Activated naive CD8-positive, alpha-beta T cell treated with anti-CD3 and anti-CD28 coated beads for 36 hours (primary cell): ENCODE results near the gene PBOV1. TPM values are rescaled to one million over a fixed set of nuclear protein-coding genes. Genes with fewer than 3 reads are reported as not detected.
"Not testable (repeated sequence)": the region's sequence is repeated elsewhere in the genome, so short reads cannot be mapped to it uniquely, and the experiment has no call there.

ENCODE experiments used
- DNase-seq: peaks from one replicate; pipeline ENCODE4 v3.0.0; 2021
- H3K27ac Mint-ChIP-seq: one replicate; pipeline ENCODE4 v1.8.0; 2022; ENCODE audit warnings: mild to moderate bottlenecking, moderate library complexity, mixed read lengths
- H3K27me3 Mint-ChIP-seq: one replicate; pipeline ENCODE4 v1.8.0; 2022; ENCODE audit warnings: mild to moderate bottlenecking, mixed read lengths
- H3K36me3 Mint-ChIP-seq: one replicate; pipeline ENCODE4 v1.8.0; 2021; ENCODE audit warnings: mild to moderate bottlenecking, mixed read lengths
- H3K4me1 Mint-ChIP-seq: one replicate; pipeline ENCODE4 v1.8.0; 2021; ENCODE audit warnings: mixed read lengths
- H3K4me3 Mint-ChIP-seq: one replicate; pipeline ENCODE4 v1.8.0; 2022; ENCODE audit warnings: mild to moderate bottlenecking, moderate library complexity, mixed read lengths
- H3K9me3 Mint-ChIP-seq: one replicate; pipeline ENCODE4 v1.8.0; 2022; ENCODE audit warnings: mixed read lengths
- total RNA-seq, 2 experiments: library from RNA; stranded (reverse); gene quantifications; one replicate each; pipeline ENCODE4 v1.2.3, GENCODE V29; 2021

The PBOV1 gene
- total RNA-seq, 2 experiments from 2014 or later, result not detected

DNA sequence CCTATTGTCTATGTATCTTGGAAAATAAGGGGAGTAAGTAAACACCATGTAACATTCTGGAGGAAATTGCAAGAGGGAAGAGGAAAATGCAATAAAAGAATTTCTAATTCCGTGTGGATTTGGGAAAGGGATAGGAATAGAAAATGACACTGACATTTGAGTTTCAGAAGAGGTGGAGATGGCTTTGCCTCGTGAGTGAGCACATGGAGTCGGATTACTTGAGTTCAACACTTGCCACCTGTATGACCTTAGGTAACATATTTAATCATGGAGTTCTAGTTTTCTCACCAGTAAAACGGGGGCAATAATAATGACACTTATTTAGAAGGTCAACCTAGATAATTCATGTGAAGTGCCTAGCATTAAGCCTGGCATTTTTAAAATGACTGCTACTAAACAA, 10.8 kb upstream of the PBOV1 start:
- no peak overlapping the region for H3K27ac Mint-ChIP-seq
- H3K4me1 Mint-ChIP-seq, result no peaks in the 10 kb centered on the region
- H3K4me3 Mint-ChIP-seq, result no peak overlapping the region
- H3K36me3 Mint-ChIP-seq, result no peaks in the 10 kb centered on the region
- H3K9me3 Mint-ChIP-seq, result no peaks in the 10 kb centered on the region
- DNase-seq, result no peak
- peaks cover 6% of the 10 kb centered on the region for H3K27me3 Mint-ChIP-seq

DNA sequence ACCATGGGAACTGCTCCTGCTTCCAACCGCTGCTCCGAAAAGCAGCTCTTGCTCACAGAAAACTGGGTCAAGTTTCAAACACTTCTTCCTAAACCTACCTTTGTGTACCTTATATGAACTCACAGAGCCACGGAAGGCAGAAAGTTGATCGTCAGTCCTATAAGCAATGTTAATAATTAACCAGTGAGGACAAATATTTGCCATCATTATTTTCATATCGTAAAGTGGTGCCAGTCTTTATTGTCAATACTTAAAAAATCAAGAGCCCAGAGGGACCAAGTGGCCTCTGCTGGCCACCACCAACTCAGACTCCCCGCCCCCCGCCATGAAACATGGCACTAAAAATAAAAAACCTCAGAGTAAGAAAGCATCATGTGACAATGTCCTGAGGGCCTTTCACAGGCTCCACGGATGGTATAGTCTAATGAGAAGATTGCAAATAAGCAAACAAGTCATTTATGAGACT, 9.1 kb upstream of the PBOV1 start:
- no peak overlapping the region for H3K4me3 Mint-ChIP-seq
- no peak for DNase-seq
- no peaks in the 10 kb centered on the region for H3K36me3 Mint-ChIP-seq
- H3K27ac Mint-ChIP-seq, result no peak overlapping the region
- H3K9me3 Mint-ChIP-seq, result no peaks in the 10 kb centered on the region
- peaks cover 4% of the 10 kb centered on the region for H3K27me3 Mint-ChIP-seq
- H3K4me1 Mint-ChIP-seq, result no peaks in the 10 kb centered on the region

DNA sequence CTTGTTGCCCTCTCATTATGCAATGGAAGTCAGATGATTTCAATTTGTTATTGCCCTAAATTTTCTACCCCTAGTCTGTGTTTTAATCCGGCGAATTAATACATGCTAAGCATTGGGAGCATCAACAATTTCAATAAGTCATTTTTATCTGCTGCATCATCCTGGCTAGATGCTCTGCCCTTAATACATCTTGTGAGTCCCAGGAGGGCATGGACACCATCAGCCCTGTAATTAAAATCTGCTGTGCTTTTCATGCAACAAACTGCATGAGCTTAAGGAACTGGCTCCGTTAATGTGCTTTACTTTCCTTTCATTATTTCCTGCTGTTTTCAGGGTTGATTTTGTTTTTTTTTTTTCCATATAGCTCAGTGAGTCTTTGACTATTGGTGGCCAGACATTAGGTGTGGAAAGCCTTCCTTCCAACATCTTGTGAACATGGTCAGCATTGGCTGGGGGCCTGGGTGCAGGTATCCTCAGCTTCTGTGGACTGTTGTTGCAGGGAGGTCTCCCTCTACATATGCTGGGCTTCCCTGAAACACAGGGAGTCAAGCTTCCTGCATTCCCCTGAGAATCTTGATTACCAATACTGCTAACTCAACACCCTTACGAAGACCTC, 8.5 kb upstream of the PBOV1 start:
- H3K4me1 Mint-ChIP-seq, result no peaks in the 10 kb centered on the region
- no peaks in the 10 kb centered on the region for H3K9me3 Mint-ChIP-seq
- peaks cover 4% of the 10 kb centered on the region for H3K27me3 Mint-ChIP-seq

DNA sequence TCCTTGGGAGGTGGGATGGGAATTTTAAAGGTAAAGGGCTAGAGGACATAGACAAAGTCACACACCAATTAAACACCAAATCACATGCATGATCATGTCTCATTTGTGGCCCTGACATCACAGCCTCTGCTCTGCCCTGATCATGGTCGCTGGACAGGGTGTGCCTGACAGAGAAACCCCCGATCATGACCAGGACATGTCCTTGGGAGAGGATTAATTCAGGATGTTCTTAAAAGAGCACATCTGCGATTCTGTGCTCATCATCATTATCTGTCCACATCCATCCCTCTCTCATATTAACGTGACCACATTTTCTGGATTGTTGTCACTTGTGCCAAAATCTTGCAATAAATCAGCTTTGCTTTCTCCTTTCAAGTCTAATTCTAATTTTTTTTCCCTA, 7.7 kb upstream of the PBOV1 start:
- DNase-seq, result no peak
- H3K4me3 Mint-ChIP-seq, result no peak overlapping the region
- H3K27ac Mint-ChIP-seq, result no peak overlapping the region
- peaks cover 4% of the 10 kb centered on the region for H3K27me3 Mint-ChIP-seq
- no peaks in the 10 kb centered on the region for H3K9me3 Mint-ChIP-seq
- H3K36me3 Mint-ChIP-seq, result no peaks in the 10 kb centered on the region
- H3K4me1 Mint-ChIP-seq, result no peaks in the 10 kb centered on the region

More for the DNA sequence above, 8.5 kb upstream of the PBOV1 start:
- DNase-seq, result no peak
- no peak overlapping the region for H3K27ac Mint-ChIP-seq
- H3K4me3 Mint-ChIP-seq, result no peak overlapping the region
- H3K36me3 Mint-ChIP-seq, result no peaks in the 10 kb centered on the region

DNA sequence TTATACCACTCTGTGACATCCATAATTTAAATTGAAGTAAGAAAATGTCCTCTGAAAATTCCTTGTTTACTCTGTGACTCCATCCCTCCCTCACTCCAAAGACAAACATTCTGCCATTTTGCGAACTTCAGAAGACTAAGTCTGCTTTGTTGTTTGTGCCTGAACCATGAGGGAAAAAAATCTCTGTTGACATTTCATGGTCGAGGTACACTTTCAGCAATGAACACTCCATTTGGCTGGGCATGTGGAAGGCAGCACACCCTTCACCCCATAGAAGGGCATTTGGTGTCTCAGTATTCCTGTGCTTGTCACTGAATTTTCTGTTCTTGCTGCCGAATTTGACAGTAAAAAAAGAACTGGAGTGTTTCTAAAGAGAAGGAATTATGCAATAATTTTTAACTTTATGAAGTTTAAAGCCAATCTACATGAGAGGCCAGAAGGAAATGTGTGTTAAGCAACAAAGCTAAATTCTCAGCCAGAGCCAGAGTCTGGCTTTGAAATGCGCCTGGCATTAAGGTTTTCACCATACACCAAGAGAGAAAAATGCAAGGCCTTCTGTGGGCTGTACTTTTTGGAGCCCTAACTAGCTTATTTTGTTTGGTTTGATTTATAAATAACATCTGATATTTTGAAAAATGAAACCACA, 4.7 kb upstream of the PBOV1 start:
- Mint-ChIP-seq H3K27ac (no peak overlapping the region), H3K4me1 (no peaks in the 10 kb centered on the region), H3K36me3 (no peaks in the 10 kb centered on the region), H3K27me3 (peaks cover 8% of the 10 kb centered on the region), H3K4me3 (no peak overlapping the region), H3K9me3 (no peaks in the 10 kb centered on the region)
- no peak for DNase-seq

DNA sequence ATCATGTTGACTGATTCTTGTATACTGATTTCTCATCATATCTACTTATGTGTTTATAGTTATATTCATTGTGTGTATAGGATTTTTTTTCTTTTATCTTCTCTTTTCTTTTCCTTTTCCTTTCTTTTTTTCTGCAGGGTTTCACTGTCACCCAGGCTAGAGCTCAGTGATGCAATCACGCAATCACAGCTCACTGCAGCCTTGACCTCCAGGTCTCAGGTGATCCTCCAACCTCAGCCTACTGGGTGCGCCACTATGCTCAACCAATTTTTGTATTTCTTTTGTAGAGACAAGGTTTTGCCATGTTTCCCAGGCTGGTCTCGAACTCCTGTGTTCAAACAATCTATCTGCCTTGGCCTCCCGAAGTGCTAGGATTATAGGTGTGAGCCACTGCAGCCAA, 1.6 kb upstream of the PBOV1 start:
- no peak for DNase-seq
- no peaks in the 10 kb centered on the region for H3K4me1 Mint-ChIP-seq
- H3K9me3 Mint-ChIP-seq, result no peaks in the 10 kb centered on the region
- H3K27me3 Mint-ChIP-seq, result peaks cover 20% of the 10 kb centered on the region
- H3K36me3 Mint-ChIP-seq, result no peaks in the 10 kb centered on the region
- no peak overlapping the region for H3K27ac Mint-ChIP-seq
- no peak overlapping the region for H3K4me3 Mint-ChIP-seq

DNA sequence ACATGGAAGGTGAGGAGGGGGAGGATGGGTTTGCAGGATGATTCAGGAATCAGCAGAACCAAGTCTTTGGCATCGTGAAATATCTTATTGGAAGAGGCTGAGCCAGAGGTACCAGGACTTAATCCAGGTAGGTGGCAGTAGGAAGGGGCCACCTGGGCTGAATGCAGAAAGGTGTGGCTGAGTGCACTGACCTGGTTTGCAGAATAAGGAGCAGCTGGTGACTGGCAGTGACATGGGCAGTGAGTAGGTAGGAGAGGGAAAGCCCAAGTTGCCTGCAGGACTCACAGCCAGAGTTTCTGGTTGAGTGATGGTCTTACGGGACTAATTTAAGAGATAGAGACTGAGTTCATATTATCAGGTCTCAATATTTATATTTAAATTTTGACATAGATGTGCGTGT, 1.1 kb upstream of the PBOV1 start:
- no peak for DNase-seq
- H3K36me3 Mint-ChIP-seq, result no peaks in the 10 kb centered on the region
- peaks cover 22% of the 10 kb centered on the region for H3K27me3 Mint-ChIP-seq
- no peak overlapping the region for H3K27ac Mint-ChIP-seq
- H3K4me3 Mint-ChIP-seq, result no peak overlapping the region
- no peaks in the 10 kb centered on the region for H3K4me1 Mint-ChIP-seq
- no peaks in the 10 kb centered on the region for H3K9me3 Mint-ChIP-seq

DNA sequence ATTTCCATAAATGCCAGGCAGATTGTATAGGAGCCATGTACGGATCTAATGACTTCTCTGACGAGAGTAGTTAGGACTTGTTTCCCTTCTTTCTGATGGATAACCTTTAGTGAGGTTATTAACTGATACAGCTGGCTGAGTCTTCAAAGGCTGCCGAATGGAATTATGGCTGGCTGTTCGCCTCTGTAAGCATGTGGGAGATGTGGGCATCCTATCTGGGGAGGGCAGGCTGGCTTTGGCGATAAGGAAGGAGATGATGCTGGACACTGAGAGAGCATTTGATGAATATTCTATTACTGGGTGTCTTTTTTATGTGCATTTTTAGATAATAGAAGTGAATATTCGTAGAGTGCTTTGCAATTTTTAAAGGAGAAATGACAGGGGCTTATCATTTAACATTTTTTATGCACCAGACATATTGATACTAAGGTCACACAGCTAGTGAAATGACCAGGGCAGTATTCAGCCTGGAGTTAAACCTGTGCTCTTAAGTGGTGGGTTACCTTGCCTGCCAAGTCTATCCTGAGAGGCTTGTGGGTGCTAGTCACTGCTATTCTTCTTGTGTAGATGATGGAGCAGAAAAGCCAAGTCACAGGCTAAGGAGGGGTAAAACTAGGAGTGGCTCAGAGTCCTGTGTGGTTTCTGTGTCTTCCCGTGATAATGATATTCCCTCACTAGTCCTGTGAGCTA, 3.1 kb downstream of the PBOV1 start:
- H3K27me3 Mint-ChIP-seq, result peaks cover 25% of the 10 kb centered on the region
- H3K4me1 Mint-ChIP-seq, result no peaks in the 10 kb centered on the region
- no peaks in the 10 kb centered on the region for H3K36me3 Mint-ChIP-seq
- no peak overlapping the region for H3K27ac Mint-ChIP-seq
- no peak overlapping the region for H3K4me3 Mint-ChIP-seq
- no peak for DNase-seq
- no peaks in the 10 kb centered on the region for H3K9me3 Mint-ChIP-seq

DNA sequence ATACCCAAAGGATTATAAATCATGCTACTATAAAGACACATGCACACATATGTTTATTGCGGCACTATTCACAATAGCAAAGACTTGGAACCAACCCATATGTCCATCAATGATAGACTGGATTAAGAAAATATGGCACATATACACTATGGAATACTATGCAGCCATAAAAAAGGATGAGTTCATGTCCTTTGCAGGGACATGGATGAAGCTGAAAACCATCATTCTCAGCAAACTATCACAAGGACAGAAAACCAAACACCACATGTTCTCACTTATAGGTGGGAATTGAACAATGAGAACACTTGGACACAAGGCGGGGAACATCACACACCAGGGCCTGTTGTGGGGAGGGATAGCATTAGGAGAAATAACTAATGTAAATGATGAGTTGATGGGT, 5.8 kb downstream of the PBOV1 start:
- not testable (repeated sequence) for H3K36me3 Mint-ChIP-seq, H3K9me3 Mint-ChIP-seq, H3K4me3 Mint-ChIP-seq, H3K27ac Mint-ChIP-seq, H3K4me1 Mint-ChIP-seq, DNase-seq
- peaks cover 28% of the 10 kb centered on the region for H3K27me3 Mint-ChIP-seq

DNA sequence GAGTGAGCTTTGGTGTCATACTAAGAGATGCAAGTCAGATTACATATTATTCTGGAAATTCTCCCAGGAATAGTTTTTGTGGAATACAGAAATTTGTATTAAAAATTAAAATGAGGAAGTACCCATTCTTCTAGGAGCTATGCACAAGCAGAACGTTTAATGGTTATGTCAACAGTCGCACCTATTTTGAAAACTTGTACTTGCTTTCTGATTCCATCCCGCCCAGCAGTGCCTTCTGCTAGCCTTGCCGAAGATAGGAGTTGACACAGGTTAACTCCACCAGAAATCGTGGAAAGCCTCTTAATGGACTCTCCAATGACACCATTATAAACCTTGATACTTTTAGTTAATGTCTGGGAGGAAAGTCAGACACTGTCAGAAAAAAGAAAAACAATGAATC, 6.7 kb downstream of the PBOV1 start:
- H3K27ac Mint-ChIP-seq, result no peak overlapping the region
- no peaks in the 10 kb centered on the region for H3K36me3 Mint-ChIP-seq
- peaks cover 24% of the 10 kb centered on the region for H3K27me3 Mint-ChIP-seq
- DNase-seq, result no peak
- H3K9me3 Mint-ChIP-seq, result no peaks in the 10 kb centered on the region
- no peaks in the 10 kb centered on the region for H3K4me1 Mint-ChIP-seq
- H3K4me3 Mint-ChIP-seq, result no peak overlapping the region

DNA sequence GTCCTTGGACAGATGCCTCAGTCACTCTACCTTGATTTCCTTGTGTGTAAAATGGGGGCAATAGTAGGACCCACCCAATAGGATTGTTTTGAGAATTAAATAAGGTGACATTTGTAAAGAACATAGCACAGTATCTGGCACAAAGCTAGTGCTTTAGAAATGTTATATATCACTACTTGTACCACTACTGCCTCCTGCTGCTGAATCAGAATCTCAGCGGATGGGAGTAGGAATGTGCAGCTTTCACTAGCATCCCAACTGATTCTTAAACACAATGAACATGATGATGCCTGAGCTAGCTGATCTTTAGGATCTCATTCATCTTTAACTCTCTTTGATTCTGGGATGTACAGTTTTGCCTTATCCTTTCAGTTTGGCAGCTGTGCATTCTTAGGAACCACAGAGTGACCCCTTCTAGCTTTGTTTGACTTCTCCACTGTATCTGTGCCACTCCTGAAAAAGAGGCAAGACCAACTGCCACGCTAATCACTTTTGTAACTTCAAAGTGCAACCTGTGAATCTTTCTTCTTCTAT, 7.2 kb downstream of the PBOV1 start:
- DNase-seq, result no peak
- Mint-ChIP-seq H3K27ac (no peak overlapping the region), H3K27me3 (peaks cover 19% of the 10 kb centered on the region), H3K9me3 (no peaks in the 10 kb centered on the region), H3K4me1 (no peaks in the 10 kb centered on the region), H3K36me3 (no peaks in the 10 kb centered on the region), H3K4me3 (no peak overlapping the region)

DNA sequence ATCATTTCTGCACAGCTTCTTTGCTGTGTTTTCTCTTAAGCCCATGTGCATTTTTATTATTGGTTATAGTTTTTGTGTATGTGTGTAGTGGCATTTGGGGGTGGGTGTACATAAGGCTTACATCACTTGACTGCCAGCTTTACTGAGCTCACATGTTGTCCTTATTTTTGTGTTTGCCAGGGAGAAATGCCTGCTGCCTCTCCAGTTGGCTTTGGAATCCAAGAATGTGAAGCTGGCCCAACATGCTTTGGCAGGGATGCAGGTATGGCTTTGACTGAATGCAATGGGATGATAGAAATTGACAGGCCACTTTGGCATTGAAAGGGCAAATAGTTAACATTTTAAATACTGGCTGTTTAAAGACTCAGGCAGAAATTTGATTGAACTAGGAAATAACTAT, 11.4 kb downstream of the PBOV1 start:
- H3K36me3 Mint-ChIP-seq, result no peaks in the 10 kb centered on the region
- peaks cover 18% of the 10 kb centered on the region for H3K27me3 Mint-ChIP-seq
- no peaks in the 10 kb centered on the region for H3K4me1 Mint-ChIP-seq
- H3K9me3 Mint-ChIP-seq, result no peaks in the 10 kb centered on the region
- H3K27ac Mint-ChIP-seq, result no peak overlapping the region
- DNase-seq, result no peak
- no peak overlapping the region for H3K4me3 Mint-ChIP-seq

DNA sequence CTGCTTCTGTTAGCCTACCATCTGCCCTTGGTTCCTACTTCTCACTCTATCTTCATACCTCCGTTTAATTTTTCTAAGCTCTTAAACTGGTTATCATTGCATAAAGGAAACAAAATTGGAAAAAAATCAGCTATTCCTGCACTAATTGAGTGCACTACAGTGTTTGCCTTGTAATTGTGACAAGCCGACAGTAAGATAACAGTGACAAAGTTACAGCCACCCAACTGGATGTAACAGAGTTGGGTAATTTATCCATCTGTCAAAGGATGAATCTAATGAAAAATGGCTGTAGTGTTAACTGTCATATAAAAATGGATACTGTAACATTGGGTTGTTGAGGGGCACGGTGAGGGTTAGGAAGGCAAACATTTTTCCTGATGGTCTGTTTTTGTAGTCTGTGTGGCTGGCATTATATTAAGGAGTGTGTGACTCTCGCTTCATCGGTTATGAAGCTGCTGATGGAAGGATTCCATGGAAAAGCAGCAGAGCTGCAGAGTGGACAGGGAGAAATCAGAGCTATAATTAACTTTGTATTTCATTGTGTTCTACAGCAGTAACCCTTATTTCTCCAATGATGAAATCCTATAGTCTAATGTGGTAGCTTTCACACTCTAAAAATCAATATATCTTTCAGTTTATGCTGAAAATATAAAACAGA, 12.7 kb downstream of the PBOV1 start:
- no peaks in the 10 kb centered on the region for H3K36me3 Mint-ChIP-seq
- H3K27me3 Mint-ChIP-seq, result peaks cover 18% of the 10 kb centered on the region

DNA sequence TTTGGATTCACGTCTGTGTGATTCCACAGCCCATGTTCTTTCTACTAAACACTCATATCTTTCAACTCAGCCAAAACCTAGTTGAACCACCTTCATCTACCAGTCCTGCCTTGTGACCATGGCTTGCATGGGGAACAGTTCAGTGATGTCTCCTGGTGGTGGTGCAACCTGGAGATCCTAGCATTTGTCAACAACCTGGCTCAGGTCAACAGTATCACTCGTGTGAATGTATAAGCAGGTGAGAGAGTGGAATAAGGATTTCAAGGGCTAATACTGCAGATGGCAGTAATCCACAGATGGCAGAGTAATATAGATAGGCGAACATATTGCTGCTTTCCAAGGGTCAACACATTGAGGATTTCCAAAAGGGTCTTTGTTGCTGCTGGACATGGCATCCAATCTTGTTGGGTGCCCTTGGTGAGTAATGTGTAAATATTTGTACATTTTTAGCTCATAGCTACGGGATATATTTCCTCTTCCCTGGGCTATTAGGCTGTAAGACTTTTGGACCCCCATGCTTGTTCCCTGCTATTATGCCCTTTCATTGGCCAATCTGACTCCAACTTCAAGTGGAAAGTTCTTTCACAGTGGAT, 13.4 kb downstream of the PBOV1 start:
- Mint-ChIP-seq H3K36me3 (no peaks in the 10 kb centered on the region), H3K4me3 (no peak overlapping the region), H3K27me3 (peaks cover 20% of the 10 kb centered on the region), H3K27ac (no peak overlapping the region), H3K4me1 (no peaks in the 10 kb centered on the region), H3K9me3 (no peaks in the 10 kb centered on the region)
- DNase-seq, result no peak

More for the DNA sequence above, 12.7 kb downstream of the PBOV1 start:
- no peak overlapping the region for H3K4me3 Mint-ChIP-seq
- no peak overlapping the region for H3K27ac Mint-ChIP-seq
- H3K4me1 Mint-ChIP-seq, result no peaks in the 10 kb centered on the region
- H3K9me3 Mint-ChIP-seq, result no peaks in the 10 kb centered on the region
- DNase-seq, result no peak

DNA sequence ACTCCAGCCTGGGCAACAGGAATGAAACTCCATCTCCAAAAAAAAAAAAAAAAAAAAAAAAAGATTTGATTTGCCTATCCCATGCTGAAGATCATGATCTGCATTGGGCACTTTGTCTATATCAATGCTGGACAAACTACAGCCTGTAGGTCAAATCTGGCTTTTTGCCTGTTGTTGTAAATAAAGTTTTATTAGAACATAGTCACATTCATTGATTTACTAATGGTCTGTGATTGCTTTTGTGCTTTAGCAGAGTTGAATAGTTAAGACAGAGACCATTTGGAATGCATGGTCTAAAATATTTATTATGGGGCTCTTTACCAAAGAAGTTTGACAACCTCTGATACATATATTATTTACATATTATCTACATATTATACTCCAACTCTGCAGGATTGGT, 14.0 kb downstream of the PBOV1 start:
- Mint-ChIP-seq H3K27me3 (peaks cover 17% of the 10 kb centered on the region), H3K36me3 (no peaks in the 10 kb centered on the region), H3K27ac (no peak overlapping the region), H3K4me1 (no peaks in the 10 kb centered on the region), H3K9me3 (no peaks in the 10 kb centered on the region), H3K4me3 (no peak overlapping the region)
- DNase-seq, result no peak
